Measurements from ENCODE around the gene TRIO. TPM values are rescaled to one million over a fixed set of nuclear protein-coding genes. Genes with fewer than 3 reads are reported as not detected.

TRIO gene
- total RNA-seq, 1 donor from 2014 or later = 71.6 TPM

- FAIRE-seq (no peak), DNase-seq (ENCODE audit: low read depth) (no peak)
- no peak for TF ChIP-seq CTCF (IDR thresholded peaks at IDR 0.05; ENCODE audit: insufficient read depth, low read length, severe bottlenecking)
- Histone ChIP-seq H3K4me3 (ENCODE audit: low read depth, low read length) (no peak overlapping the region), H3K36me3 (ENCODE audit: control insufficient read depth, insufficient read depth, low read length) (peaks cover 13% of the 10 kb centered on the region), H3K27me3 (ENCODE audit: control insufficient read depth, insufficient read depth, low read length) (no peaks in the 10 kb centered on the region)
Observed at GRCh38 chr5:14402424-14402823, 259.3 kb downstream of the TRIO start.

GRCh38 chr5:14404780-14405179 is 261.6 kb downstream of the TRIO start:
- FAIRE-seq (no peak), DNase-seq (ENCODE audit: low read depth) (no peak)
- no peaks in the 10 kb centered on the region for H3K27me3 ChIP-seq (ENCODE audit: control insufficient read depth, insufficient read depth, low read length)
- TF ChIP-seq CTCF (IDR thresholded peaks at IDR 0.05; ENCODE audit: insufficient read depth, low read length, severe bottlenecking) = no peak
- peaks cover 12% of the 10 kb centered on the region for H3K36me3 ChIP-seq (ENCODE audit: control insufficient read depth, insufficient read depth, low read length)
- no peak overlapping the region for H3K4me3 ChIP-seq (ENCODE audit: low read depth, low read length)

DNA sequence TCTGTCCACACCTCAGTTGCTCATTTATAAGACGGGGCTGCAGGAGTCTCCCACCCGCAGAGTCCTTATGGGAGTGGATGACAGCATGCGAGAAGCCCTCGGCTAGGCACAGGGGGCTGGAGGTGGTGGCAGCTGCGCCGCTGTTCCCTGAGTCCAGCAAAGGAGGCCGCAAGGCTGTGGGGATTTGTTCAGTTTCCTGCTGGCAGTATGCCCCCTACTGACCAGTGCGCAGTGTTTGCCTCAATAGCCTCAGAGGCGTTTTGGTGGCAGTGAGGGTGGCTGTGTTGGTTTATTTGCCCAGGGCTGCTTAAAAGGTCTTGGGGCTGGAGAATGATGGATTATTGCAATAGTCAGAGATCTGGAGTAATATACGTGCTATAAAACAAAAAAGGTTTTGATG is 262.1 kb downstream of the TRIO start:
- Histone ChIP-seq H3K36me3 (ENCODE audit: control insufficient read depth, insufficient read depth, low read length) (peaks cover 14% of the 10 kb centered on the region), H3K27me3 (ENCODE audit: control insufficient read depth, insufficient read depth, low read length) (no peaks in the 10 kb centered on the region), H3K4me3 (ENCODE audit: low read depth, low read length) (no peak overlapping the region)
- DNase-seq (ENCODE audit: low read depth) = no peak
- TF ChIP-seq CTCF (IDR thresholded peaks at IDR 0.05; ENCODE audit: insufficient read depth, low read length, severe bottlenecking) = peak; percentile 22
- FAIRE-seq = no peak

DNA sequence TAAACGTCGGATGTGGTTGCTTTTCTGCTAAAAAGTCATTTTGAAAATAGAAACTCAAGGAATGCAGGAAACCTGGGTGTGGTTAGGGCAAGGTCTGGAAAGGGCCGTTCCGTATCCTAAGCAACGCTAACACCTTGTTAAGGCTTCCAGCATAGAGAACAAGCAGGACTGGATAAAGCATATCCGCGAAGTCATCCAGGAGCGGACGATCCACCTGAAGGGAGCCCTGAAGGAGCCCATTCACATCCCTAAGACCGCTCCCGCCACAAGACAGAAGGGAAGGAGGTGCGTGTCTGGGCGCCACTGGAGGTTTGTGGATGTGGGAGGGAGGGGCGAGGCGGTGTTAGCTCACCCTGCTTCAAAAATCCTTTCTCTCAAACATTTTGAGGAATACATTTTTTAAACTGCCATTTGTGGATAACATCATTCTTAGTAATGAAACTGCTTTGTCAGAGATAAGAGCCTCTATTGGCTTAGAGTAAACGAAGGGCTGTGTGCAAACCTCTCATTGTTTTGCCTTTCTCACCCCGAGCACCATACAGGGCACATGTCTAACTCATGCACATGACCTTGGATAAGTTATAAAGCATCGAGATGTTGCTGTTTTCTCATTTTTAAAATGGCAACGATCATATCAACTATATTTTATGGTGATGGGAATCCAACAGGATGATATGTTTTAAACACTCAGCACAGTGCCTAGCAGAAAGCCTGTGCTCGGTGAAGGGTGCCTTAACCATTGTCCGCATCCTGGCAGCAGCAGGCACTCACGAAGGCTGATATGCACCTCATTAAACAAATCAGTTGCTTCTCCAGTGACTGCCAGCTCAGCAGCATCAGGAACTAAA is 262.8 kb downstream of the TRIO start:
- peaks cover 11% of the 10 kb centered on the region for H3K36me3 ChIP-seq (ENCODE audit: control insufficient read depth, insufficient read depth, low read length)

DNA sequence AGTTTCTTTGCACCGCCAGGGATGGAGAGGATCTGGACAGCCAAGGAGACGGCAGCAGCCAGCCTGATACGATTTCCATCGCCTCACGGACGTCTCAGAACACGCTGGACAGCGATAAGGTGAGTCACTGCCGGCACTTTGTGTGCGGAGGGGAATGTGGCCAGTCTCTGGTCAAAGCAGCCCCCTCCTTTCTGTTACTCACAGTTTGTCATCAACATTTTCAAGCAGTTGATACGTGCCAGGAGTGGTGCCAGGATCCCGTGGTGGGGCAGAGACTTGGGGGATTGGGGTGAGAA is 263.4 kb downstream of the TRIO start:
- no peak overlapping the region for H3K4me3 ChIP-seq (ENCODE audit: low read depth, low read length)
- TF ChIP-seq CTCF (IDR thresholded peaks at IDR 0.05; ENCODE audit: insufficient read depth, low read length, severe bottlenecking) = no peak
- FAIRE-seq (peak; percentile 70), DNase-seq (ENCODE audit: low read depth) (peak; percentile 97)
- H3K27me3 ChIP-seq (ENCODE audit: control insufficient read depth, insufficient read depth, low read length) = no peaks in the 10 kb centered on the region
- H3K36me3 ChIP-seq (ENCODE audit: control insufficient read depth, insufficient read depth, low read length) = peaks cover 11% of the 10 kb centered on the region

More for the DNA sequence above, 262.8 kb downstream of the TRIO start:
- no peak for TF ChIP-seq CTCF (IDR thresholded peaks at IDR 0.05; ENCODE audit: insufficient read depth, low read length, severe bottlenecking)
- FAIRE-seq (no peak), DNase-seq (ENCODE audit: low read depth) (peak; percentile 38)
- H3K27me3 ChIP-seq (ENCODE audit: control insufficient read depth, insufficient read depth, low read length) = no peaks in the 10 kb centered on the region
- no peak overlapping the region for H3K4me3 ChIP-seq (ENCODE audit: low read depth, low read length)

- Histone ChIP-seq H3K27me3 (ENCODE audit: control insufficient read depth, insufficient read depth, low read length) (no peaks in the 10 kb centered on the region), H3K36me3 (ENCODE audit: control insufficient read depth, insufficient read depth, low read length) (peaks cover 10% of the 10 kb centered on the region), H3K4me3 (ENCODE audit: low read depth, low read length) (no peak overlapping the region)
- DNase-seq (ENCODE audit: low read depth) = no peak
- FAIRE-seq = no peak
- TF ChIP-seq CTCF (IDR thresholded peaks at IDR 0.05; ENCODE audit: insufficient read depth, low read length, severe bottlenecking) = no peak
Observed at GRCh38 chr5:14407051-14407450, 263.9 kb downstream of the TRIO start.
